ENCODE results near the gene ACSL3. TPM values are rescaled to one million over a fixed set of nuclear protein-coding genes. Genes with fewer than 3 reads are reported as not detected.
"Not testable (repeated sequence)": the region's sequence is repeated elsewhere in the genome, so short reads cannot be mapped to it uniquely, and the experiment has no call there.

ACSL3 gene
- total RNA-seq, 1 experiment from 2014 or later = 85.2 TPM

DNA sequence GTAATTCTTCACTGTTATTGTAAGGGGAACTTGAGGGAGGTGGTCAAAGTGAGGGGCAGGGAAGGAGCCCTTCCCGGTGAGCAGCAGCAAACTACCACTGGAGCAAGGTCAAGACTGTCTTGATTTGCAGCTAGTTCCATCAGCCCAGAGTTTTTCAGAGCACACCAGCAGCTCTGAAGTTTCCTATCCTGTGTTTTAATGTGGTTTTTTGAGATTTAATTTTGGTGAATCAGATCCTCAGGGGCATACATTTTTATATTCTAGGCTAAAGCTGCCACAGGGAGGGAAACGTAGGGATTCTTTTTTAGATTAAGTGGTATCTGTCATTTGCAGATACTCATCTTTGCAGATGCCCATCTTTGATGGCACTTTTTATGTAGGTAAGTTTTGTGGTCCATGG is 124.1 kb downstream of the ACSL3 start:
- no peaks in the 10 kb centered on the region for H3K9me3 ChIP-seq (ENCODE audit: control insufficient read depth, insufficient read depth, low read depth, low read length)
- intact Hi-C loops (cut with micrococcal nuclease; ENCODE audit: unreplicated experiment) (no loop called here), in situ Hi-C loops (cut with HindIII; ENCODE audit: low pct_unique_long_range_greater_than_20kb, low sequenced_read_pairs) (no loop called here)
- TF ChIP-seq POLR2AphosphoS5 (IDR thresholded peaks at IDR 0.05; ENCODE audit: low read depth, low read length) (no peak), TCF7L2 (IDR thresholded peaks at IDR 0.05; ENCODE audit: low read depth, low read length) (no peak), SIN3A (IDR thresholded peaks at IDR 0.05; ENCODE audit: borderline replicate concordance, insufficient read depth, low read depth, low read length) (no peak)
- TF ChIP-seq, protein P1, sequence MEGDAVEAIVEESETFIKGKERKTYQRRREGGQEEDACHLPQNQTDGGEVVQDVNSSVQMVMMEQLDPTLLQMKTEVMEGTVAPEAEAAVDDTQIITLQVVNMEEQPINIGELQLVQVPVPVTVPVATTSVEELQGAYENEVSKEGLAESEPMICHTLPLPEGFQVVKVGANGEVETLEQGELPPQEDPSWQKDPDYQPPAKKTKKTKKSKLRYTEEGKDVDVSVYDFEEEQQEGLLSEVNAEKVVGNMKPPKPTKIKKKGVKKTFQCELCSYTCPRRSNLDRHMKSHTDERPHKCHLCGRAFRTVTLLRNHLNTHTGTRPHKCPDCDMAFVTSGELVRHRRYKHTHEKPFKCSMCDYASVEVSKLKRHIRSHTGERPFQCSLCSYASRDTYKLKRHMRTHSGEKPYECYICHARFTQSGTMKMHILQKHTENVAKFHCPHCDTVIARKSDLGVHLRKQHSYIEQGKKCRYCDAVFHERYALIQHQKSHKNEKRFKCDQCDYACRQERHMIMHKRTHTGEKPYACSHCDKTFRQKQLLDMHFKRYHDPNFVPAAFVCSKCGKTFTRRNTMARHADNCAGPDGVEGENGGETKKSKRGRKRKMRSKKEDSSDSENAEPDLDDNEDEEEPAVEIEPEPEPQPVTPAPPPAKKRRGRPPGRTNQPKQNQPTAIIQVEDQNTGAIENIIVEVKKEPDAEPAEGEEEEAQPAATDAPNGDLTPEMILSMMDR (IDR thresholded peaks at IDR 0.05) = no peak
- TF ChIP-seq, protein P2, sequence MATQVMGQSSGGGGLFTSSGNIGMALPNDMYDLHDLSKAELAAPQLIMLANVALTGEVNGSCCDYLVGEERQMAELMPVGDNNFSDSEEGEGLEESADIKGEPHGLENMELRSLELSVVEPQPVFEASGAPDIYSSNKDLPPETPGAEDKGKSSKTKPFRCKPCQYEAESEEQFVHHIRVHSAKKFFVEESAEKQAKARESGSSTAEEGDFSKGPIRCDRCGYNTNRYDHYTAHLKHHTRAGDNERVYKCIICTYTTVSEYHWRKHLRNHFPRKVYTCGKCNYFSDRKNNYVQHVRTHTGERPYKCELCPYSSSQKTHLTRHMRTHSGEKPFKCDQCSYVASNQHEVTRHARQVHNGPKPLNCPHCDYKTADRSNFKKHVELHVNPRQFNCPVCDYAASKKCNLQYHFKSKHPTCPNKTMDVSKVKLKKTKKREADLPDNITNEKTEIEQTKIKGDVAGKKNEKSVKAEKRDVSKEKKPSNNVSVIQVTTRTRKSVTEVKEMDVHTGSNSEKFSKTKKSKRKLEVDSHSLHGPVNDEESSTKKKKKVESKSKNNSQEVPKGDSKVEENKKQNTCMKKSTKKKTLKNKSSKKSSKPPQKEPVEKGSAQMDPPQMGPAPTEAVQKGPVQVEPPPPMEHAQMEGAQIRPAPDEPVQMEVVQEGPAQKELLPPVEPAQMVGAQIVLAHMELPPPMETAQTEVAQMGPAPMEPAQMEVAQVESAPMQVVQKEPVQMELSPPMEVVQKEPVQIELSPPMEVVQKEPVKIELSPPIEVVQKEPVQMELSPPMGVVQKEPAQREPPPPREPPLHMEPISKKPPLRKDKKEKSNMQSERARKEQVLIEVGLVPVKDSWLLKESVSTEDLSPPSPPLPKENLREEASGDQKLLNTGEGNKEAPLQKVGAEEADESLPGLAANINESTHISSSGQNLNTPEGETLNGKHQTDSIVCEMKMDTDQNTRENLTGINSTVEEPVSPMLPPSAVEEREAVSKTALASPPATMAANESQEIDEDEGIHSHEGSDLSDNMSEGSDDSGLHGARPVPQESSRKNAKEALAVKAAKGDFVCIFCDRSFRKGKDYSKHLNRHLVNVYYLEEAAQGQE (IDR thresholded peaks at IDR 0.05; ENCODE audit: insufficient read depth in 1 of 2, low read depth in 2 of 2, low read length in 1 of 2) = no peak
- H3K27me3 ChIP-seq (ENCODE audit: control insufficient read depth, insufficient read depth, low read length) = no peaks in the 10 kb centered on the region
- ATAC-seq = no peak
- no peaks in the 10 kb centered on the region for H3K36me3 ChIP-seq (ENCODE audit: control insufficient read depth, insufficient read depth, low read length)
- CTCF ChIA-PET = no interaction called here
- H3K27ac ChIP-seq (ENCODE audit: low read length) = no peak overlapping the region
- no peak for DNase-seq (ENCODE audit: low read depth, low spot score)
- POLR2A ChIA-PET = no interaction called here
- no peaks in the 10 kb centered on the region for H3K4me1 ChIP-seq (ENCODE audit: control insufficient read depth, insufficient read depth, low read length)
- no TSS peak for BruUV-seq (replicated peaks)
- H3K4me3 ChIP-seq (ENCODE audit: low read depth in 2 of 2, low read length in 2 of 2) = no peak overlapping the region

DNA sequence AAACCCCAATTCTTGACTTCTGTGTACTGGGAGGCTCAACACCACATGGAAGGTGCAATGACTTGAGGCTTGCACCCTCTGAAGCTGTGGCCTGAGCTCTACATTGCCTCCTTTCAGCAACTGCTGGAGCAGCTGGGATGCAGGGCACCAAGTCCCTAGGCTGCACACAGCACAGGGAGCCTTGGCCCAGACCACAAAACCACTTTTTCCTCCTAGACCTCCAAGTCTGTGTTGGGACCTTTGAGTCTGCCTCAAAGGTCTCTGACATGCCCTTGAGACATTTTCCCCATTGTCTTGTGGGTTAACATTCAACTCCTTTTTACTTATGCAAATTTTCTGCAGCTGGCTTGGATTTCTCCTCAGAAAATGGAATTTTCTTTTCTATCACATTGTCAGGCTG is 128.6 kb downstream of the ACSL3 start:
- intact Hi-C loops (cut with micrococcal nuclease; ENCODE audit: unreplicated experiment) (no loop called here), in situ Hi-C loops (cut with HindIII; ENCODE audit: low pct_unique_long_range_greater_than_20kb, low sequenced_read_pairs) (no loop called here)
- H3K4me3 ChIP-seq (ENCODE audit: low read depth in 2 of 2, low read length in 2 of 2) = no peak overlapping the region
- BruUV-seq (replicated peaks) = no TSS peak
- ATAC-seq (no peak), DNase-seq (ENCODE audit: low read depth, low spot score) (no peak)
- H3K9me3 ChIP-seq (ENCODE audit: control insufficient read depth, insufficient read depth, low read depth, low read length) = no peaks in the 10 kb centered on the region
- TF ChIP-seq TCF7L2 (IDR thresholded peaks at IDR 0.05; ENCODE audit: low read depth, low read length) = no peak
- TF ChIP-seq SIN3A (IDR thresholded peaks at IDR 0.05; ENCODE audit: borderline replicate concordance, insufficient read depth, low read depth, low read length) = no peak
- no peak for TF ChIP-seq POLR2AphosphoS5 (IDR thresholded peaks at IDR 0.05; ENCODE audit: low read depth, low read length)
- TF ChIP-seq, protein P2 (IDR thresholded peaks at IDR 0.05; ENCODE audit: insufficient read depth in 1 of 2, low read depth in 2 of 2, low read length in 1 of 2) = no peak
- TF ChIP-seq, protein P1 (IDR thresholded peaks at IDR 0.05) = no peak
- H3K36me3 ChIP-seq (ENCODE audit: control insufficient read depth, insufficient read depth, low read length) = no peaks in the 10 kb centered on the region
- H3K4me1 ChIP-seq (ENCODE audit: control insufficient read depth, insufficient read depth, low read length) = no peaks in the 10 kb centered on the region
- H3K27ac ChIP-seq (ENCODE audit: low read length) = no peak overlapping the region
- no peaks in the 10 kb centered on the region for H3K27me3 ChIP-seq (ENCODE audit: control insufficient read depth, insufficient read depth, low read length)
- ChIA-PET CTCF (no interaction called here), POLR2A (no interaction called here)

DNA sequence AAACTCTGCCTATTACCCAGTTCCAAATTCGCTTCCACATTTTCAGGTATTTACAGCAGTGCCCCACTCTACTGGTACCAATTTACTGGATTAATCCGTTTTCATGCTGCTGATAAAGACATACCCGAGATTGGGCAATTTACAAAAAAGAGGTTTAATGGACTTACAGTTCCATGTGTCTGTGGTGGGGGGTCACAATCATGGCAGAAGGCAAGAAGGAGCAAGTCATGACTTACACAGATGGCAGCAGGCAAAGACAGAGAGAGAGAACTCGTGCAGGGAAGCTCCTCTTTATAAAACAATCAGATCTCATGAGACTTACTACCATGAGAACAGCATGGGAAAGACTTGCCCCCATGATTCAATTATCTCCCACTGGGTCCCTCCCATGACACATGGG is 129.4 kb downstream of the ACSL3 start:
- POLR2A ChIA-PET; BruUV-seq (replicated peaks); intact Hi-C loops (cut with micrococcal nuclease; ENCODE audit: unreplicated experiment); CTCF ChIA-PET; ATAC-seq; H3K27ac ChIP-seq (ENCODE audit: low read length); H3K9me3 ChIP-seq (ENCODE audit: control insufficient read depth, insufficient read depth, low read depth, low read length); H3K4me3 ChIP-seq (ENCODE audit: low read depth in 2 of 2, low read length in 2 of 2); H3K36me3 ChIP-seq (ENCODE audit: control insufficient read depth, insufficient read depth, low read length); in situ Hi-C loops (cut with HindIII; ENCODE audit: low pct_unique_long_range_greater_than_20kb, low sequenced_read_pairs); DNase-seq (ENCODE audit: low read depth, low spot score); H3K4me1 ChIP-seq (ENCODE audit: control insufficient read depth, insufficient read depth, low read length); H3K27me3 ChIP-seq (ENCODE audit: control insufficient read depth, insufficient read depth, low read length): not testable (repeated sequence)

Data from Panc1 (cell line).